Panc1 (cell line): ENCODE data around the gene MEX3D.

ENCODE experiments used
- CTCF ChIP-seq: fragments of 450-650 bp; IDR thresholded peaks from 2 replicates; pipeline ENCODE4 v1.5.1; 2017; ENCODE audit warnings: mild to moderate bottlenecking
- POLR2AphosphoS5 ChIP-seq: IDR thresholded peaks from 2 replicates; pipeline ENCODE4 v1.6.1; 2012; ENCODE audit warnings: mild to moderate bottlenecking, low read depth, low read length, moderate library complexity

GRCh38 chr19:1616875-1617274 lies 48.8 kb upstream of the MEX3D start:
- TF ChIP-seq CTCF (no peak), POLR2AphosphoS5 (no peak)
